ENCODE results near the gene PTAFR. TPM values are rescaled to one million over a fixed set of nuclear protein-coding genes. Genes with fewer than 3 reads are reported as not detected.

PTAFR gene
- total RNA-seq, 1 experiment from 2014 or later, result 0.04 TPM

GRCh38 chr1:28178690-28179485 lies 2.4 kb upstream of the PTAFR start:
- no peak for DNase-seq (ENCODE audit: low spot score)

- DNase-seq (ENCODE audit: low spot score), result no peak
Observed at GRCh38 chr1:28175955-28176485, 470 bp downstream of the PTAFR start.

- DNase-seq (ENCODE audit: low spot score), result no peak
Observed at GRCh38 chr1:28173980-28174297, 2.6 kb downstream of the PTAFR start.

GRCh38 chr1:28173151-28173979 lies 3.1 kb downstream of the PTAFR start:
- DNase-seq (ENCODE audit: low spot score), result peak; percentile 49

GRCh38 chr1:28172713-28173150 lies 3.8 kb downstream of the PTAFR start:
- no peak for DNase-seq (ENCODE audit: low spot score)

- DNase-seq (ENCODE audit: low spot score), result no peak
Observed at GRCh38 chr1:28171246-28171645, 5.2 kb downstream of the PTAFR start.

- DNase-seq (ENCODE audit: low spot score), result no peak
Observed at GRCh38 chr1:28170001-28170596, 6.4 kb downstream of the PTAFR start.

- DNase-seq (ENCODE audit: low spot score), result no peak
Observed at GRCh38 chr1:28163496-28164161, 12.9 kb downstream of the PTAFR start.

- no peak for DNase-seq (ENCODE audit: low spot score)
Observed at GRCh38 chr1:28162151-28162550, 14.3 kb downstream of the PTAFR start.

GRCh38 chr1:28161751-28162150 lies 14.7 kb downstream of the PTAFR start:
- no peak for DNase-seq (ENCODE audit: low spot score)

GRCh38 chr1:28160782-28161266 lies 15.7 kb downstream of the PTAFR start:
- peak; percentile 71 for DNase-seq (ENCODE audit: low spot score)

- DNase-seq (ENCODE audit: low spot score), result no peak
Observed at GRCh38 chr1:28159680-28160079, 16.8 kb downstream of the PTAFR start.

GRCh38 chr1:28159243-28159642 lies 17.2 kb downstream of the PTAFR start:
- no peak for DNase-seq (ENCODE audit: low spot score)

GRCh38 chr1:28157894-28158293 lies 18.6 kb downstream of the PTAFR start:
- DNase-seq (ENCODE audit: low spot score), result no peak

- peak; percentile 22 for DNase-seq (ENCODE audit: low spot score)
Observed at GRCh38 chr1:28156821-28157220, 19.7 kb downstream of the PTAFR start.

- DNase-seq (ENCODE audit: low spot score), result no peak
Observed at GRCh38 chr1:28155628-28156027, 20.9 kb downstream of the PTAFR start.

GRCh38 chr1:28154078-28154594 lies 22.4 kb downstream of the PTAFR start:
- no peak for DNase-seq (ENCODE audit: low spot score)

- no peak for DNase-seq (ENCODE audit: low spot score)
Observed at GRCh38 chr1:28150125-28150780, 26.2 kb downstream of the PTAFR start.

- no peak for DNase-seq (ENCODE audit: low spot score)
Observed at GRCh38 chr1:28148880-28149195, 27.7 kb downstream of the PTAFR start.

GRCh38 chr1:28147264-28148094 lies 29.0 kb downstream of the PTAFR start:
- no peak for DNase-seq (ENCODE audit: low spot score)

All from H4 (cell line).